CD14-positive monocyte (primary cell): ENCODE results near the gene ZDHHC8. TPM values are rescaled to one million over a fixed set of nuclear protein-coding genes. Genes with fewer than 3 reads are reported as not detected.

Source experiments
- DNase-seq, 3 donors: peaks; one replicate each; pipeline ENCODE4 v3.0.0-alpha.2; 2011 to 2022
- H2AFZ ChIP-seq: 2 replicates; pipeline ENCODE4 v1.6.0; 2012; ENCODE audit warnings: mild to moderate bottlenecking, low read depth, low read length, inconsistent platforms; ENCODE audit not compliant: insufficient read depth, poor library complexity, severe bottlenecking
- H3K27ac ChIP-seq, 2 donors: 1 replicate in 1 of 2; 2 replicates in 1 of 2; pipeline ENCODE4 v1.5.1; 2012 to 2013; ENCODE audit warnings: low read length in 2 of 2, control low read depth in 1 of 2, inconsistent platforms in 1 of 2, low read depth in 1 of 2, mild to moderate bottlenecking in 1 of 2
- H3K27me3 ChIP-seq, 2 donors: one replicate each; pipeline versions ENCODE4 v1.6.0 to v1.6.1; 2011 to 2013; ENCODE audit warnings: low read length in 2 of 2; ENCODE audit not compliant: control insufficient read depth in 2 of 2, insufficient read depth in 2 of 2
- H3K36me3 ChIP-seq, 2 donors: replicated peaks in 1 of 2; 1 replicate in 1 of 2; 2 replicates in 1 of 2; pipeline versions ENCODE4 v1.5.1 to v1.6.1; 2012 to 2013; ENCODE audit warnings: low read length in 2 of 2, control low read depth in 1 of 2, inconsistent platforms in 1 of 2, mild to moderate bottlenecking in 1 of 2; ENCODE audit not compliant: insufficient read depth in 2 of 2, control insufficient read depth in 1 of 2
- H3K4me1 ChIP-seq, 2 donors: 1 replicate in 1 of 2; 2 replicates in 1 of 2; pipeline versions ENCODE4 v1.5.1 to v1.6.1; 2012 to 2013; ENCODE audit warnings: low read length in 2 of 2, control low read depth in 1 of 2, inconsistent platforms in 1 of 2, mild to moderate bottlenecking in 1 of 2, moderate library complexity in 1 of 2; ENCODE audit not compliant: insufficient read depth in 2 of 2, control insufficient read depth in 1 of 2
- H3K4me2 ChIP-seq: replicated peaks from 2 replicates; pipeline ENCODE3; 2012; ENCODE audit warnings: low read length, moderate library complexity, mild to moderate bottlenecking; ENCODE audit not compliant: poor library complexity, severe bottlenecking; ENCODE audit errors: extremely low read depth
- H3K4me3 ChIP-seq, 3 experiments: fragments of 200-600 bp in 1 of 3; sonication (generic) in 1 of 3; replicated peaks in 1 of 3; 1 replicate in 2 of 3; 2 replicates in 1 of 3; pipeline ENCODE4 v1.5.1; 2011 to 2013; ENCODE audit warnings: low read length in 3 of 3, mild to moderate bottlenecking in 3 of 3, control low read depth in 2 of 3, low read depth in 2 of 3, inconsistent platforms in 1 of 3, moderate library complexity in 1 of 3
- H3K79me2 ChIP-seq: 2 replicates; pipeline ENCODE4 v1.6.0; 2012; ENCODE audit warnings: mild to moderate bottlenecking, control low read depth, inconsistent platforms, low read length, moderate library complexity; ENCODE audit not compliant: insufficient read depth
- H3K9ac ChIP-seq: 2 replicates; pipeline ENCODE4 v1.6.0; 2017; ENCODE audit warnings: low read length, mild to moderate bottlenecking; ENCODE audit not compliant: insufficient read depth, poor library complexity, severe bottlenecking
- H3K9me3 ChIP-seq, 2 donors: replicated peaks in 1 of 2; 1 replicate in 1 of 2; 2 replicates in 1 of 2; pipeline versions ENCODE4 v1.5.1 to v1.6.1; 2012 to 2013; ENCODE audit warnings: low read length in 2 of 2, control low read depth in 1 of 2; ENCODE audit not compliant: control insufficient read depth in 1 of 2, insufficient read depth in 1 of 2
- H4K20me1 ChIP-seq: 2 replicates; pipeline ENCODE4 v1.6.0; 2012; ENCODE audit warnings: mild to moderate bottlenecking, low read length, control low read depth, moderate library complexity; ENCODE audit not compliant: insufficient read depth
- H3K27ac Mint-ChIP-seq, 7 donors: one replicate each; pipeline ENCODE4 v1.8.0; 2020; ENCODE audit warnings: mild to moderate bottlenecking in 7 of 7, mixed read lengths in 7 of 7, moderate library complexity in 6 of 7, inconsistent platforms in 2 of 7
- H3K27me3 Mint-ChIP-seq, 3 donors: one replicate each; pipeline ENCODE4 v1.8.0; 2021 to 2022; ENCODE audit warnings: low read depth in 3 of 3, mild to moderate bottlenecking in 3 of 3, mixed read lengths in 3 of 3, moderate library complexity in 3 of 3, inconsistent platforms in 1 of 3
- H3K36me3 Mint-ChIP-seq, 2 donors: one replicate each; pipeline ENCODE4 v1.8.0; 2020; ENCODE audit warnings: mixed read lengths in 2 of 2, inconsistent platforms in 1 of 2, mild to moderate bottlenecking in 1 of 2
- H3K4me1 Mint-ChIP-seq: one replicate; pipeline ENCODE4 v1.8.0; 2020; ENCODE audit warnings: mild to moderate bottlenecking, mixed read lengths
- H3K4me3 Mint-ChIP-seq, 2 donors: one replicate each; pipeline ENCODE4 v1.8.0; 2020; ENCODE audit warnings: mild to moderate bottlenecking in 2 of 2, mixed read lengths in 2 of 2, moderate library complexity in 1 of 2
- H3K9me3 Mint-ChIP-seq, 7 donors: one replicate each; pipeline ENCODE4 v1.8.0; 2020 to 2022; ENCODE audit warnings: mixed read lengths in 7 of 7, mild to moderate bottlenecking in 6 of 7, moderate library complexity in 6 of 7, inconsistent platforms in 2 of 7
- CTCF ChIP-seq: fragments of 200-600 bp; IDR thresholded peaks from one replicate; pipeline ENCODE4 v1.8.0; 2022; ENCODE audit warnings: antibody characterized with exemption, mild to moderate bottlenecking
- WGBS: methylation state at CpG from one replicate; pipeline ENCODE4 v1.1.5; 2013; ENCODE audit warnings: missing lambda C conversion rate; ENCODE audit not compliant: insufficient coverage; 5-methylcytosine and 5-hydroxymethylcytosine counted together
- intact Hi-C, 2 donors: fragments of 100-400 bp; cut with micrococcal nuclease; formaldehyde crosslinking; loops; one replicate each; pipeline versions ENCODE4 v1.15.0 to v1.15.1; 2023
- polyA plus RNA-seq, 3 donors: library from polyadenylated mRNA; depleted of rRNA in 1 of 3; unstranded in 2 of 3; stranded (reverse) in 1 of 3; fragments of 300-500 nt in 2 of 3; fragments of >200 nt in 1 of 3; fragmentation: Illumina TruSeq in 2 of 3; gene quantifications; 1 replicate in 2 of 3; 2 replicates in 1 of 3; pipeline ENCODE4 v1.2.3, GENCODE V29; 2012 to 2021

ZDHHC8 gene
- polyA plus RNA-seq, 3 donors: 0.73 to 76.3 (median 1.1) TPM

- no peak overlapping the region for H3K27ac Mint-ChIP-seq
- no peak overlapping the region for H3K4me2 ChIP-seq
- DNase-seq: no peak
- WGBS: 95% methylated on average over 27 of the region's 27 CpGs
- H4K20me1 ChIP-seq: no peaks in the 10 kb centered on the region
- no peaks in the 10 kb centered on the region for H3K9me3 Mint-ChIP-seq
- no peak overlapping the region for H3K4me3 Mint-ChIP-seq
- peaks cover 0 to 1% (median 1%) of the 10 kb centered on the region in 3 donors for H3K27me3 Mint-ChIP-seq
- no peaks in the 10 kb centered on the region for H3K27me3 ChIP-seq
- no peak overlapping the region for H2AFZ ChIP-seq
- H3K27ac ChIP-seq: no peak overlapping the region
- H3K9ac ChIP-seq: no peak overlapping the region
- no peaks in the 10 kb centered on the region for H3K4me1 Mint-ChIP-seq
- no peak for TF ChIP-seq CTCF
- no peaks in the 10 kb centered on the region for H3K9me3 ChIP-seq
- intact Hi-C loops: no loop called here
- H3K36me3 Mint-ChIP-seq: no peaks in the 10 kb centered on the region
- no peaks in the 10 kb centered on the region for H3K4me1 ChIP-seq
- H3K4me3 ChIP-seq: no peak overlapping the region
- no peaks in the 10 kb centered on the region for H3K36me3 ChIP-seq
- H3K79me2 ChIP-seq: no peaks in the 10 kb centered on the region
Measured at GRCh38 chr22:20179455-20180244, 48.0 kb downstream of the ZDHHC8 start.

GRCh38 chr22:20180245-20180630, 48.6 kb downstream of the ZDHHC8 start:
- 90% methylated on average over 13 of the region's 13 CpGs for WGBS
- no peak overlapping the region for H3K4me2 ChIP-seq
- H3K79me2 ChIP-seq: no peaks in the 10 kb centered on the region
- TF ChIP-seq CTCF: no peak
- Mint-ChIP-seq H3K9me3 (no peaks in the 10 kb centered on the region), H3K36me3 (no peaks in the 10 kb centered on the region), H3K27ac (no peak overlapping the region), H3K4me1 (no peaks in the 10 kb centered on the region), H3K27me3 (peaks cover 0 to 1% (median 1%) of the 10 kb centered on the region in 3 donors), H3K4me3 (no peak overlapping the region)
- no peak overlapping the region for H3K4me3 ChIP-seq
- H3K27ac ChIP-seq: no peak overlapping the region
- no peaks in the 10 kb centered on the region for H3K9me3 ChIP-seq
- H3K27me3 ChIP-seq: no peaks in the 10 kb centered on the region
- intact Hi-C loops: no loop called here
- H3K4me1 ChIP-seq: no peaks in the 10 kb centered on the region
- no peaks in the 10 kb centered on the region for H4K20me1 ChIP-seq
- H2AFZ ChIP-seq: no peak overlapping the region
- H3K36me3 ChIP-seq: no peaks in the 10 kb centered on the region
- H3K9ac ChIP-seq: no peak overlapping the region
- no peak for DNase-seq
